NCI-H128 (cell line): Measurements from ENCODE around the gene ASB7.

Source experiments
- DNase-seq: peaks from one replicate; lab custom pipeline; 2025; ENCODE audit not compliant: unreplicated experiment; lab: John Stamatoyannopoulos, UW

ASB7 gene

DNA sequence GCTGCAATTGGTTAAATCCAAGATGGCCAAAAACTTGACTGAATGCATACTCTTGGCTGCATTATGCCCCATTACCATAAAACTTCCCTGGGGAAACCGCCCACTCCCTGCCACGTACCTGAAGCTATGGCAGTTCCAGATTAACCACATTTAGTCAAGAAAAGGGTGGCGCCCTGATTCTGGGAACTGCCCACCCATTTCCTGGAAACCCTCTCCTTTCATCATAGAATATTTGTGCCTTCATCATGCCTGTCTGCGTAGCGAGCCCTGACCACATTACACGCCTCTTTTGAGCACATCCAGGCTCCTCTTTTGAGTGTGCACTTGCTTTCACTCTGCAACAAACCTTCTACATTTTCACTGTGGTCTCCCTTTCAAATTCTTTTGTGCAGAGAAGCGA is 5.6 kb upstream of the ASB7 start:
- no peak for DNase-seq

- DNase-seq = no peak
Observed at GRCh38 chr15:100597862-100598261, 4.5 kb upstream of the ASB7 start.

DNA sequence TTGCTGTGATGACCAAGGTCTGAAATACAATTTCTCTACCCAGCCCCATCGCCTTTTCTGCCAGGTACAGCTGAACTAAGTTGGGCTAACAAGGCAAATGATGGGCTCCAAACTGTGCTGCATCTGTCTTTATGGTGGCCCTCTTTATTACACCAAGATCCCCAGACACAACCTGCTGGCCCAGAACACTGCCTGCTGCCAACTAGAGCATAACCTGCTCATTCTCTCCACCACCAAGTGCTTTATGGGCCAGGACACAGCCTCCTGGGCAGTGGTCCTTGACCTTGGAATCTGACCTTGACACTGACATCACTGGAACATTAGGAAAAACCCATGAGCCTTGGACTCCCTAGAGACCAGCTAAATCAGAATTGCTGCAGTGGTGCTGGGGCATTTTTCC is 3.7 kb upstream of the ASB7 start:
- DNase-seq = no peak

- DNase-seq = no peak
Observed at GRCh38 chr15:100601163-100601562, 1.2 kb upstream of the ASB7 start.

DNA sequence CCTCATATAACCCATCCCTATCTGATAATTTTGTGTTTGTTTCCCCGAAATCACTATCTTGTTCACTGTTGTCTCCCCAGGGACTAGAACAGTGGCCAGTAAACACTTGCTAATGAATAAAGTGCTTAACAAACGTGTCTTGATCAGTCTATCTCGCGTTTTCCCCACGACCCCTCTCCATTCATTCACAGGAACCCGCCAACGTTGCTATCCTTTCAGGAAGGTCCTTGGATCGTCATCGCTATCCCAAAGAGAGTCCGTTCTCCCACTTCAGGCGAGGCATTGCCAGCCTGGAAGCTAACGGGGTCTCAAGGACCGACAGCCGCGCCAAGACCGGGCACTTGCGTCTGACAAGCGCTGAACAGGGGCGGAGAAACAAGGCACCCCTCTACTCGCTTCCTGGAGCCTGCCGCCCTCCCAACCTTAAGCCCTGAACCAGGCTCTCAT is 749 bp upstream of the ASB7 start:
- peak; percentile 47 for DNase-seq

GRCh38 chr15:100602823-100603393 is 519 bp downstream of the ASB7 start:
- no peak for DNase-seq

DNA sequence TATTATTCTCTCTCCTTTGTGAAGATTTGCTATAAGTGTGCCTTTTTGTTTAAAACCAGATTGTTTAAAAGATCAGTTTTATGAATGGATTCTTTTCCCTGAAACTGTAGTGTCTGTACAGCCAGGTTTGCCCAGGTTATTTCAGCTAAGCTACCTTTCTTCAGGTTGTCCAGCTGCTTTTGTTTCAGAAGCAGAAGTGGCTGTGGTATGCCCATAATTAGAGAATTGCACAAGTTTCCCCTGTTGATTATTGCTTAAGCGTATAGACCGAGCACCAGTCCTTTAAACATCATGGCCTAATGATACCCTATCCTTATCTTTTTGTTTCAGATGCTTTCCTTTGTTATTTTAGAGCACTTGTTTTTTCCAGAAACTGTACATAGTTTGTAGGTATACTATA is 10.2 kb downstream of the ASB7 start:
- no peak for DNase-seq

GRCh38 chr15:100613208-100613607 is 10.8 kb downstream of the ASB7 start:
- no peak for DNase-seq

GRCh38 chr15:100614336-100614735 is 11.9 kb downstream of the ASB7 start:
- DNase-seq = no peak

DNA sequence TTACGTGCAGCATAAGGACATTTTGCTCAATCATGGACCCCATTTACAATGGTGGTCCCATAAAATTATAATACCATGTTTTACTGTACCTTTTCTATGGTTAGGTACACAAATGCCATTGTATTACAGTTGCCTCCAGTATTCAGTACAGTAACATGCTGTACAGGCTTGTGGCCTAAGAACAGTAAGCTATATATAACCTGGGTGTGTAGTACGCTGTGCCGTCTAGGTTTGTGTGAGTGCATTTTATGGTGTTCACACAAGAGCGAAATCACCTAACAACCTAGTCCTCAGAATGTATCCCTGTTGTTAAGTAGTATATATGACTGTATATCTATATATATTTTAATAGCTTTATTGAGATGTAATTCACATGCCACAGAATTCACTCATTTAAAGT is 12.5 kb downstream of the ASB7 start:
- DNase-seq = no peak

- no peak for DNase-seq
Observed at GRCh38 chr15:100615801-100616200, 13.4 kb downstream of the ASB7 start.

DNA sequence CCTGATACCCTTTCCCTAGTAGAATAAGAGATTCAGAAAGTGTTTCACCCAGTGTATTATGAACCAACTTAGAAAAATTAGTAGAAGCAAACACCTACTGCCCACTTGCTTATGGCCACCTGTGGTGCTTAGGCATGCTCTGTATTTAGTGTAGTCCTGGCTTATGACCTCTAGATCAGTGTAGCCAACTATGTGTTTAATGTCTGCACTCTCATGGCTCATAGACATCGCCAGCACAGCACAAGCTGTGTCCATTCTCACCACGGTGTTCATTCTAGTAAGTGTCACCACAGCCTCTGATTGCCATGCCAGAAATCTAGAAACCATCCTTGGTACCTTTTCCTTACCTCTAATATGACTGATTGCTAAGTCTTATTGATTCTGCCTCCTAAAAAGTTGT is 14.3 kb downstream of the ASB7 start:
- no peak for DNase-seq

DNA sequence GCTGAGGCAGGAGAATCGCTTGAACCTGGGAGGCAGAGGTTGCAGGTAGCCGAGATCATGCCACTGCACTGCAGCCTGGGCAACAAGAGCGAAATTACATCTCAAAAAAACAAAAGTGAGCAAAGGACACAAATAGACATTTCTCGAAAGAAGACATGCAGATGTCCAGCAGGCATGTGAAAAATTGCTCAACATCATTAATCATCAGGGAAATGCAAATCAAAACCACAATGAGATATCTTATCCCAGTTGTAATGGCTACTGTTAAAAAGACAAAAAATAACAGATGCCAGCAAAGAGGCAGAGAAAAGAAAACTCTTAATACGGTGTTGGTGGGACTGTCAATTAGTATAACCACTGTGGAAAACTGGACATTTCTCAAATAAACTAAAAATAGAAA is 20.9 kb downstream of the ASB7 start:
- DNase-seq = no peak

- peak; percentile 14 for DNase-seq
Observed at GRCh38 chr15:100627789-100628395, 25.5 kb downstream of the ASB7 start.

DNA sequence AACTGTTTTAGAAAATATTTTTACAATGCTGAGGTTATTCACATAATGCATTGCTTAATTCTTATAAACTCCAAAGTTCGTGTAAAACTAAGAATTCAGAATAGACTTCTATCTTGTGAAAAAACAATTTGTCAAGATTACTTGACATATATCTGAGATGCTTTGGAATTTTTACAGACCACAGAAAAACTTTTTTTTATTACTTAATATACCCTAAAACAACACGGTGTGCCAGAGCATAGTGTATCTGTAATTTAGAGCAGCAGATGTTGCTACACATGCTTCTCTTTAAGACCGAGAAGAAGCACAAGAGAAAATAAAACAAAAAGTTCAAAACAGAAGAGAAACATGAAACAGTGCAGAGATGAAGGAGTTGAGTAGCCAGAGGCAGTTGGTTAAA is 26.4 kb downstream of the ASB7 start:
- no peak for DNase-seq

- no peak for DNase-seq
Observed at GRCh38 chr15:100631831-100632230, 29.4 kb downstream of the ASB7 start.

GRCh38 chr15:100633763-100634075 is 31.3 kb downstream of the ASB7 start:
- no peak for DNase-seq

DNA sequence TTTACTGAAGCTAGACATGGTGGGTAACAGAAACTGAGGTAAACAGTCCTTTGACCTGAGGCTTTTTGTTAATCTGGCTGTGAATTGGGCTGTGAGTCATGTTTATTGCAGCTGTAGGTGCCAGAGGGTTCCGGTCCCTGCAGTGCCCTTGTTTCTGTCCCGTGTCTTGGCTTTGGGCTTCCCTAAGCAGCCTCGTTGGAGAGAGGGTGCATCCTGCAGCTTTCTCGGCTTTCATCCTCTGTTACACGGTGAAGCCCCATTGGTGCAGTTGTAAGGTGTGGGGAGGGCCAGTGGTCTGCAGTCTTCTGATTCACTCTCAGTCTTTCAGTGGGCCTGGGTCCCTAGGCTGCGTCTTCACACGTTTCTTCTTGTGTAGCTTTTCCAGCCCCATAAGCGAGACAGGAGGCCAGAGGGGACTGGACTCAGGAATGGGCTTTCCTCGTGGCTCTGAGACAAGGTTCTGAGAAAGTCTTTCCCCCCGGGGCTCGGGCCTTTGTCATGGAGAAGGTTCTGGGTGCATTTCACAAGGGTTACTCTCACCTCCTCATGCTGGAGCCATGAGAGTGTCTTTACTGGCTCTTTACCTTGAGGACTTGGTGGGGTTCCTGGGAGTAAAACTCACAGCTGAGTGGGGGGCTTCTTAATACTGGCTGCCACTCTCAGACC is 33.1 kb downstream of the ASB7 start:
- DNase-seq = no peak

- no peak for DNase-seq
Observed at GRCh38 chr15:100638177-100638730, 35.9 kb downstream of the ASB7 start.

DNA sequence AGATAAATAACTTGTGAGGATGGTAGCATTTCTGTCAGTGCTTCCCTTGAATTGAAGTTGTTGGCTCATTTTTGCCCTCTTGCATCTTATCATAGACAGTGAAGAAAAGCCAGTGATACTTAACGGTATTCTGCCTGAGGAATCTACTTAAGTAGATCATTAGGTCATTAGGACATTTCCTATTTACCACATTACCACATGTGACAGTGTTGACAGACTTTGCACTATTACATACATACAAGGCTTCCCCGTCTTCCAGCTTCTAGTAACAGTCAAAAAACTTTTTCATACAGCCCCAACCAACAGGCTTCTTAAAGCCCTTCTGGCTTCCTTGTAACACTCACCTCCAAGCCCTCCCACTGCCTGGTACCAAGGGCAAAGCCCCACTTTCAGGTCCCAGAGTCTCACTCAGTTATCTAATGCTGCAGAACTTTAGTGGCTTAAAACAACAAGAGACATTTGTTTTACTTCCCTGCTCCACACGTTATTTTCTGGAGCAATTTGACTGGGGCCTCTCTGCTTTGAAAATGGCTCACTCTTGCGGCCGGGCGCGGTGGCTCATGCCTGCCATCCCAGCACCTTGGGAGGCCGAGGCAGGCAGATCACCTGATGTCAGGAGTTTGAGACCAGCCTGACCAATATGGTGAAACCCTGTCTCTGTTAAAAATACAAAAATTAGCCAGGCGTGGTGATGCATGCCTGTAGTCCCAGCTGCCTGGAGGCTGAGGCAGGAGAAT is 40.0 kb downstream of the ASB7 start:
- no peak for DNase-seq

DNA sequence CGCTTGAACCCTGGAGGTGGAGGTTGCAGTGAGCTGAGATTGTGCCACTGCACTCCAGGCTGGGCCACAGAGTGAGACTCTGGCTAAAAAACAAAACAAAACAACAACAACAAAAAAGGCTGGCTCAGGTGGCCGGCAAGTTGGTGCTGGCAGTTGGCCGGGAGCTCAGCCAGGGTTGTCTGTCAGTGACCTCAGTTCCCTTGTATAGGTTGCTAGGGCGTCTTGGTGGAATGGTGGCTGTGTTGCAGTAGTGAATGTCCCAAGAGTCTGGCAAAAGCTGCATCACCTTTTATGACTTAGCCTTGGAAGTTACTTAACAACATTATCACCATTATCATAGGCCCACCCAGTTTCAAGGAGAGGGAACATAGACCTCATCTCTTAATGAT is 40.6 kb downstream of the ASB7 start:
- no peak for DNase-seq

GRCh38 chr15:100645671-100646070 is 43.3 kb downstream of the ASB7 start:
- DNase-seq = no peak
